Heart left ventricle (tissue), 16 donors: ENCODE measurements around the gene CTXND1. TPM values are rescaled to one million over a fixed set of nuclear protein-coding genes. Genes with fewer than 3 reads are reported as not detected.
"Not testable (repeated sequence)": the region's sequence is repeated elsewhere in the genome, so short reads cannot be mapped to it uniquely, and the experiment has no call there.

ENCODE experiments used
- ATAC-seq, 4 donors: fragments of 200-7000 bp; cut with Tn5 transposase; one replicate each; pipeline ENCODE4 v1.9.1; 2020 to 2022; ENCODE audit warnings: moderate library complexity in 4 of 4, mild to moderate bottlenecking in 3 of 4, moderate number of reproducible peaks in 1 of 4
- DNase-seq, 5 donors: peaks; one replicate each; pipeline ENCODE4 v3.0.0-alpha.2; 2020
- H3K27ac ChIP-seq, 12 donors: fragments of 200-600 bp; sonication (generic) in 4 of 12; one replicate each; pipeline versions ENCODE4 v1.5.0 to v1.8.0; 2016 to 2022; ENCODE audit warnings: mild to moderate bottlenecking in 2 of 12
- H3K27me3 ChIP-seq, 9 donors: fragments of 200-600 bp; sonication (generic) in 2 of 9; one replicate each; pipeline versions ENCODE4 v1.5.1 to v1.8.0; 2016 to 2022; ENCODE audit warnings: mild to moderate bottlenecking in 3 of 9
- H3K36me3 ChIP-seq, 9 donors: fragments of 200-600 bp; sonication (generic) in 2 of 9; one replicate each; pipeline versions ENCODE4 v1.5.0 to v1.8.0; 2018 to 2022; ENCODE audit warnings: mild to moderate bottlenecking in 2 of 9
- H3K4me1 ChIP-seq, 12 donors: fragments of 200-600 bp; sonication (generic) in 4 of 12; one replicate each; pipeline versions ENCODE4 v1.5.0 to v1.8.0; 2016 to 2022; ENCODE audit warnings: mild to moderate bottlenecking in 3 of 12
- H3K4me3 ChIP-seq, 12 donors: fragments of 200-600 bp; sonication (generic) in 4 of 12; one replicate each; pipeline versions ENCODE4 v1.5.0 to v1.8.0; 2017 to 2022; ENCODE audit warnings: mild to moderate bottlenecking in 9 of 12, moderate library complexity in 4 of 12
- H3K9me3 ChIP-seq, 12 donors: fragments of 200-600 bp; sonication (generic) in 4 of 12; one replicate each; pipeline versions ENCODE4 v1.5.0 to v1.8.0; 2016 to 2022; ENCODE audit warnings: mild to moderate bottlenecking in 1 of 12
- POLR2A ChIP-seq, 2 donors: fragments of 450-650 bp; IDR thresholded peaks; one replicate each; pipeline ENCODE4 v1.6.1; 2017; ENCODE audit warnings: antibody characterized with exemption in 2 of 2, mild to moderate bottlenecking in 2 of 2, moderate library complexity in 2 of 2
- whole genome bisulfite sequencing, 4 donors: extraction: QIAGEN DNeasy Blood & Tissue Kit in 2 of 4; methylation state at CpG; one replicate each; pipeline versions ENCODE4 v1.1.5 to v1.1.7; 2013 to 2018; 5-methylcytosine and 5-hydroxymethylcytosine counted together
- intact Hi-C, 10 donors: fragments of 100-400 bp; cut with DNase I; formaldehyde crosslinking; loops; one replicate each; pipeline versions ENCODE4 v1.11.1 to v1.14.2; 2022
- long read RNA-seq, 3 donors: library from polyadenylated mRNA; unstranded; transcript quantifications; one replicate each; pipeline ENCODE4 v2.0.0, GENCODE V29; 2020 to 2021
- polyA plus RNA-seq, 2 donors: library from polyadenylated mRNA; stranded (reverse); fragments of 200-250 nt; gene quantifications; one replicate each; pipeline ENCODE4 v1.2.3, GENCODE V29; 2013
- total RNA-seq, 9 donors: library from RNA; depleted of rRNA in 2 of 9; stranded (reverse); fragments of >200 nt in 2 of 9; fragmentation: NEBNext Ultra II Directional in 3 of 9; extraction: Animal tissue kit (Norgen Biotek cat#: 25700) in 3 of 9; gene quantifications; one replicate each; pipeline versions ENCODE4 v1.1.0 to v1.2.4, GENCODE V29; 2016 to 2023
- TF ChIP-seq, protein P1 (sequence below), 12 donors: fragments of 200-600 bp; sonication (generic) in 4 of 12; IDR thresholded peaks; one replicate each; pipeline versions ENCODE4 v1.5.0 to v1.8.0; 2018 to 2022; ENCODE audit warnings: antibody characterized with exemption in 12 of 12, mild to moderate bottlenecking in 5 of 12
- donor health status: ischemic (EF 13 %, LVEDD 7.1; RV severe dilation, severe dysfunction).
- donor health status: healthy with polysubstance abuse.
- donor health status: DM: no; HTN: yes; CAD: no.
- donor health status: DM: no; HTN: no; CAD: no.
- donor health status: ischemic (EF 25% LVEDD 6.9; RV normal size, moderate dysfunction).
- donor health status: ischemic (EF 25% LVEDD 5.7; RV mildly dilated, moderate dysfunction).
- donor health status: healthy.
- donor health status: DM: yes; HTN: yes; CAD: no.
- donor health status: ischemic (EF 35%, LVEDD 5.7; RV mildly dilated, moderate dysfunction).
- donor health status: nonischemic (EF 11% LVEDD 7.7; RV severe dilation, severe dysfunction).
- donor health status: DM: yes; HTN: yes; CAD: no.
- donor health status: PGD.
- donor health status: ischemic (EF 29% LVEDD 5.4; RV normal size, mild dysfunction).
- donor health status: nonischemic (EF 23%, LVEDD 6.1; RV moderate dilation, normal function).

CTXND1 gene
- total RNA-seq (1 to 10 TPM in 7 of 9 donors, under 1 TPM in 2; 0.14 to 9.5 (median 3.4) TPM), polyA plus RNA-seq (1 to 10 TPM; 1.1 to 2.9 TPM)
- long read RNA-seq, donor 1, full-length matches to known transcripts = 5 of 16 reads
- long read RNA-seq, donor 1, partial matches to known transcripts = 1 of 16 reads
- long read RNA-seq, donor 1, other reads (novel, unspliced or antisense) = 10 of 16 reads
- long read RNA-seq, donor 2, full-length matches to known transcripts = 3 of 9 reads
- long read RNA-seq, donor 2, partial matches to known transcripts = 0 of 9 reads
- long read RNA-seq, donor 2, other reads (novel, unspliced or antisense) = 6 of 9 reads
- long read RNA-seq, donor 3, full-length matches to known transcripts = 1 of 7 reads
- long read RNA-seq, donor 3, partial matches to known transcripts = 1 of 7 reads
- long read RNA-seq, donor 3, other reads (novel, unspliced or antisense) = 5 of 7 reads

DNA sequence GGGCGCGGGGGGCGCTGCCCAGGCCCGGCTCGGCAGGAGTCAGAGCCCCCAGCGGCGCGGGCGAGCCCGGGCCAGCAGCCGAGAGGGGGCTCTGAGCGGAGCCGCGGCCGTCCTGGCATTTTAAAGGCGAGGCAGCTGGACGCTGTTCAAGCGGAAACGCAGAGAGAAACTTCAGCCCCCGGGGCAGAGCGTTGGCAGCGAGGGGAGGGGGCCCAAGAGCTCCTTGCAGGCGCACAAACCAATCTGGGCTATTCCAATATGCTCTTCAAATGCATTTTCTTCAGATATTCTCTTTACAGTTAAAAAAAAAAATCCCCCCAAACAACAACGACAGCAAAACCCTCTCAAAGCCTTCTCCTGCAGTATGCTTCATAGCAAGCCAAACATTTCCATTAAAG, at the start of gene CTXND1:
Gene CTXND1, minus strand, starts transcription at position 93 of the 398 bp plus-strand sequence. CDS start 50,264 bp downstream, outside the sequence.
- no peak for DNase-seq
- intact Hi-C loops = no loop called here
- no peak for ATAC-seq
- Histone ChIP-seq H3K4me1 (peaks cover 0 to 13% (median 3%) of the 10 kb centered on the region in 12 donors), H3K36me3 (no peaks in the 10 kb centered on the region), H3K4me3 (peak within 1 kb of the TSS; percentile 34 to 68 (median 47)), H3K27me3 (peaks cover 9 to 84% (median 20%) of the 10 kb centered on the region in 9 donors), H3K9me3 (no peaks in the 10 kb centered on the region), H3K27ac (peak within 1 kb of the TSS in 9 of 12 donors; percentile 10 to 72 (median 46))
- 1 to 2% (median 1%) methylated on average over 18 to 24 of the region's 24 CpGs for WGBS, 4 donors
- TF ChIP-seq, protein P1, sequence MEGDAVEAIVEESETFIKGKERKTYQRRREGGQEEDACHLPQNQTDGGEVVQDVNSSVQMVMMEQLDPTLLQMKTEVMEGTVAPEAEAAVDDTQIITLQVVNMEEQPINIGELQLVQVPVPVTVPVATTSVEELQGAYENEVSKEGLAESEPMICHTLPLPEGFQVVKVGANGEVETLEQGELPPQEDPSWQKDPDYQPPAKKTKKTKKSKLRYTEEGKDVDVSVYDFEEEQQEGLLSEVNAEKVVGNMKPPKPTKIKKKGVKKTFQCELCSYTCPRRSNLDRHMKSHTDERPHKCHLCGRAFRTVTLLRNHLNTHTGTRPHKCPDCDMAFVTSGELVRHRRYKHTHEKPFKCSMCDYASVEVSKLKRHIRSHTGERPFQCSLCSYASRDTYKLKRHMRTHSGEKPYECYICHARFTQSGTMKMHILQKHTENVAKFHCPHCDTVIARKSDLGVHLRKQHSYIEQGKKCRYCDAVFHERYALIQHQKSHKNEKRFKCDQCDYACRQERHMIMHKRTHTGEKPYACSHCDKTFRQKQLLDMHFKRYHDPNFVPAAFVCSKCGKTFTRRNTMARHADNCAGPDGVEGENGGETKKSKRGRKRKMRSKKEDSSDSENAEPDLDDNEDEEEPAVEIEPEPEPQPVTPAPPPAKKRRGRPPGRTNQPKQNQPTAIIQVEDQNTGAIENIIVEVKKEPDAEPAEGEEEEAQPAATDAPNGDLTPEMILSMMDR (IDR thresholded peaks at IDR 0.05) = no peak
- TF ChIP-seq POLR2A (IDR thresholded peaks at IDR 0.05) = no peak

DNA sequence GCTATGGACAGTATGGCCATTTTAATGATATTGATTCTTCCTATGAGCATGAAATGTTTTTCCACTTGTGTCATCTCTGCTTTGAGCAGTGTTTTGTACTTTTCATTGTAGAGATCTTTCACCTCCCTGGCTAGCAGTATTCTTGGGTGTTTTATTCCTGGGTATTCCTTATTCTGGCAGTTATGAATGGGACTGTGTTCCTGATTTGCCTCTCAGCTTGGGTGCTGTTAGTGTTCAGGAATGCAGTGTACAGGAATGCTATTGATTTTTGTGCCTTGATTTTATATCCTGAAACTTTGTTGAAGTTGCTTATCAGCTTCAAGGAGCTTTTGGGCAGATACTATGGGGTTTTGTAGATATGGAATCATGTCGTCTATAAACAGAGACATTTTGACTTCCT, 49.5 kb upstream of the CTXND1 start:
- H3K4me3 ChIP-seq = no peak overlapping the region
- ATAC-seq = no peak
- intact Hi-C loops = loop anchor here in 1 of 10 donors (10.0 kb wide), 1 partner anchor 537 kb away; no protein-coding TSS in a partner anchor
- no peaks in the 10 kb centered on the region for H3K27me3 ChIP-seq
- no peaks in the 10 kb centered on the region for H3K9me3 ChIP-seq
- TF ChIP-seq POLR2A (IDR thresholded peaks at IDR 0.05) = no peak
- TF ChIP-seq, protein P1 (IDR thresholded peaks at IDR 0.05) = no peak
- H3K27ac ChIP-seq = no peak overlapping the region
- no peak for DNase-seq
- no peaks in the 10 kb centered on the region for H3K4me1 ChIP-seq
- 42 to 60% (median 58%) methylated on average over 1 of the region's 1 CpG for whole genome bisulfite sequencing, 4 donors
- H3K36me3 ChIP-seq = no peaks in the 10 kb centered on the region

DNA sequence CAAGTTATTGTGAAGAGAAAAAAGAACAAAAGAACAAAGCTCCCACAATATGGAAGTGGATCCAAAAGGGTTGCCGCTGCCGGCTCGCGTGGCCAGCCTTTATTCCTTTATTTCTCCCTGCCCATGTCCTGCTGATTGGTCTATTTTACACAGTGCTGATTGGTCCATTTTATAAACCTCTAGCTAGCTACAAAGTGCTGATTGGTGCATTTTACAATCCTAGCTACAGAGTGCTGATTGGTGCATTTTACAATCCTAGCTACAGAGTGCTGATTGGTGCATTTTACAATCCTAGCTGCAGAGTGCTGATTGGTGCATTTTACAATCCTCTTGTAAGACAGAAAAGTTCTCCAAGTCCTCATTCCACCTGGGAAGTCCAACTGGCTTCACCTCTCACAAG, 43.8 kb upstream of the CTXND1 start:
- H3K4me1 ChIP-seq, intact Hi-C loops, H3K9me3 ChIP-seq, ATAC-seq, H3K36me3 ChIP-seq, H3K27me3 ChIP-seq, DNase-seq, H3K27ac ChIP-seq, H3K4me3 ChIP-seq: not testable (repeated sequence)
- WGBS, 4 donors = 73 to 99% (median 94%) methylated on average over 4 of the region's 4 CpGs

DNA sequence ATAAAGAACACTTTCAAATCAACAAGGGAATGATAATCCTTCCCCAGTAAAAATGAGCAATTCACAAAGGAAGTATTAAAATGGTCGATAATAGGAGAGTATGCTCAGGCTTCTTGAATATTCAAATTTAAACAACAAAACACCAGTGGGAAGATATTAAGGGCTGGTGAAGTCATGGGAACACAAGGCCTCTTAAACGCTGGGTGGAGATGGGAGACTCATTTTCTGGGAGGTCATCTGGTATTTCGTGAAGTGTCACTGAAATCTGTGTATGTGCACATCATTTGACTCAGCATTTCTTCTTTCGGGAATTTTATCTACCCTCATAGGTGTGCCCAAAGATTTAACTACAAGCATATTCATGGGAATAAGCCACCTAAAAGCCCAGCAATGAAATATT, 40.1 kb upstream of the CTXND1 start:
- WGBS, 4 donors = 62 to 91% (median 74%) methylated on average over 4 of the region's 4 CpGs
- no peaks in the 10 kb centered on the region for H3K36me3 ChIP-seq
- TF ChIP-seq POLR2A (IDR thresholded peaks at IDR 0.05) = no peak
- TF ChIP-seq, protein P1 (IDR thresholded peaks at IDR 0.05) = no peak
- no peaks in the 10 kb centered on the region for H3K27me3 ChIP-seq
- no peak overlapping the region for H3K27ac ChIP-seq
- H3K4me1 ChIP-seq = peaks cover 0 to 18% (median 6%) of the 10 kb centered on the region in 12 donors
- DNase-seq (no peak), ATAC-seq (no peak)
- H3K4me3 ChIP-seq = no peak overlapping the region
- peaks cover 0 to 3% (median 0%) of the 10 kb centered on the region in 12 donors for H3K9me3 ChIP-seq
- intact Hi-C loops = loop anchor here in 1 of 10 donors (5.0 kb wide), 1 partner anchor 50 kb away; no protein-coding TSS in a partner anchor

DNA sequence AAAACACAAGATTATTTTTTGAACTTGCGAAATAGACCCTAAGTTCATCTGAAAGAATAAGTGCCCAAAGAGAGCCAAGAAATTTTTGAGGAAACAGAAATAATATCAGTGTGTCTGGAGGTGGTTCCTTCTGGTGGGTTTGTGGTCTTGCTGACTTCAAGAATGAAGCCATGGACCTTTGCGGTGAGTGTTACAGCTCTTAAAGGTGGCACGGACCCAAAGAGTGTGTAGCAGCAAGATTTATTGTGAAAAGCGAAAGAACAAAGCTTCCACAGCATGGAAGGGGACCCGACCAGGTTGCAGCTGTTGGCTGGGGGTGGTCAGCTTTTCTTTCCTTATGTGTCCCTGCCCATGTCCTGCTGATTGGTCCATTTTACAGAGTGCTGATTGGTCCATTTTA, 38.9 kb upstream of the CTXND1 start:
- not testable (repeated sequence) for H3K9me3 ChIP-seq, ATAC-seq, H3K27me3 ChIP-seq, H3K36me3 ChIP-seq, H3K4me3 ChIP-seq, H3K27ac ChIP-seq, DNase-seq
- WGBS, 4 donors = 81 to 91% (median 86%) methylated on average over 5 of the region's 5 CpGs
- intact Hi-C loops = loop anchor here in 1 of 10 donors (5.0 kb wide), 1 partner anchor 49 kb away; no protein-coding TSS in a partner anchor
- H3K4me1 ChIP-seq = peaks cover 0 to 18% (median 6%) of the 10 kb centered on the region in 12 donors
